Loucy (cell line): ENCODE data around the gene C5orf47.

Source experiments
- CTCF ChIP-seq: fragments of 200-600 bp; sonication (generic); conservative IDR thresholded peaks from 2 replicates; pipeline ENCODE4 v1.5.1; 2014; ENCODE audit warnings: mild to moderate bottlenecking, antibody characterized with exemption, low read length
- EZH2phosphoT487 ChIP-seq: fragments of 200-600 bp; IDR thresholded peaks from 2 replicates; pipeline ENCODE4 v1.6.1; 2018; ENCODE audit warnings: antibody characterized with exemption, mild to moderate bottlenecking, moderate library complexity, borderline replicate concordance

GRCh38 chr5:173954671-173955521 lies 34.1 kb upstream of the C5orf47 start:
- TF ChIP-seq CTCF (no peak), EZH2phosphoT487 (no peak)
